Testis (tissue), 2 donors: Measurements from ENCODE around the gene MYO5B.
"Not testable (repeated sequence)": the region's sequence is repeated elsewhere in the genome, so short reads cannot be mapped to it uniquely, and the experiment has no call there.

Experiments
- CTCF ChIP-seq, 3 experiments: fragments of 450-650 bp in 2 of 3; fragments of 200-600 bp in 1 of 3; sonication (generic) in 1 of 3; IDR thresholded peaks; one replicate each; pipeline ENCODE4 v1.5.1; 2016 to 2019; ENCODE audit warnings: antibody characterized with exemption in 3 of 3, mild to moderate bottlenecking in 2 of 3, moderate library complexity in 1 of 3
- POLR2A ChIP-seq: fragments of 450-650 bp; IDR thresholded peaks from one replicate; pipeline ENCODE4 v1.6.1; 2017; ENCODE audit warnings: antibody characterized with exemption, mild to moderate bottlenecking, moderate library complexity

GRCh38 chr18:49808553-49809191 is 386.3 kb downstream of the MYO5B start:
- not testable (repeated sequence) for TF ChIP-seq POLR2A; CTCF (IDR thresholded peaks at IDR 0.05)
